ENCODE measurements around the gene ZNF710. TPM values are rescaled to one million over a fixed set of nuclear protein-coding genes. Genes with fewer than 3 reads are reported as not detected.

The ZNF710 gene
- total RNA-seq, 4 donors from 2014 or later, result 27.3 to 43.4 (median 35.6) TPM

- no peak for DNase-seq
- TF ChIP-seq POLR2A (IDR thresholded peaks at IDR 0.05), result no peak
- no peak for TF ChIP-seq EP300 (IDR thresholded peaks at IDR 0.05; ENCODE audit: low read depth)
- no peak for TF ChIP-seq POLR2AphosphoS5 (IDR thresholded peaks at IDR 0.05)
- TF ChIP-seq CTCF (IDR thresholded peaks at IDR 0.05), result no peak
- in situ Hi-C loops (cut with MboI; ENCODE audit: low pct_ligation_motif_present in 1 of 4, low pct_unique_long_range_greater_than_20kb in 1 of 4, low sequenced_read_pairs in 3 of 4), result no loop called here
- Histone ChIP-seq H3K4me3 (no peak overlapping the region), H3K4me1 (peaks cover 0 to 15% (median 2%) of the 10 kb centered on the region in 4 donors), H3K9me3 (no peaks in the 10 kb centered on the region), H3K27ac (no peak overlapping the region), H3K36me3 (no peaks in the 10 kb centered on the region), H3K27me3 (no peaks in the 10 kb centered on the region)
- WGBS, 2 donors (ENCODE audit: low coverage in 1 of 2), result 92% methylated on average over 11 of the region's 11 CpGs; no CpG with 5 or more reads in 1 of the 2 donors
- intact Hi-C loops (cut with DNase I; ENCODE audit: low total_unique reads), result no loop called here
Observed at GRCh38 chr15:89963301-89964231, 37.6 kb upstream of the ZNF710 start.

- TF ChIP-seq POLR2AphosphoS5 (IDR thresholded peaks at IDR 0.05) (no peak), CTCF (IDR thresholded peaks at IDR 0.05) (no peak), EP300 (IDR thresholded peaks at IDR 0.05; ENCODE audit: low read depth) (no peak), POLR2A (IDR thresholded peaks at IDR 0.05) (no peak)
- no peak overlapping the region for H3K27ac ChIP-seq
- intact Hi-C loops (cut with DNase I; ENCODE audit: low total_unique reads) (no loop called here), in situ Hi-C loops (cut with MboI; ENCODE audit: low pct_ligation_motif_present in 1 of 4, low pct_unique_long_range_greater_than_20kb in 1 of 4, low sequenced_read_pairs in 3 of 4) (no loop called here)
- no peak for DNase-seq
- no peaks in the 10 kb centered on the region for H3K27me3 ChIP-seq
- H3K9me3 ChIP-seq, result no peaks in the 10 kb centered on the region
- H3K4me3 ChIP-seq, result no peak overlapping the region
- WGBS, 2 donors (ENCODE audit: low coverage in 1 of 2), result 45 to 67% methylated on average over 3 of the region's 3 CpGs
- peaks cover 0 to 15% (median 0%) of the 10 kb centered on the region in 4 donors for H3K4me1 ChIP-seq
- no peaks in the 10 kb centered on the region for H3K36me3 ChIP-seq
Observed at GRCh38 chr15:89964232-89964954, 36.7 kb upstream of the ZNF710 start.

GRCh38 chr15:89967881-89968280 is 33.2 kb upstream of the ZNF710 start:
- in situ Hi-C loops (cut with MboI; ENCODE audit: low pct_ligation_motif_present in 1 of 4, low pct_unique_long_range_greater_than_20kb in 1 of 4, low sequenced_read_pairs in 3 of 4) (no loop called here), intact Hi-C loops (cut with DNase I; ENCODE audit: low total_unique reads) (no loop called here)
- Histone ChIP-seq H3K4me3 (no peak overlapping the region), H3K27ac (no peak overlapping the region), H3K36me3 (no peaks in the 10 kb centered on the region), H3K27me3 (no peaks in the 10 kb centered on the region), H3K4me1 (peaks cover 0 to 19% (median 3%) of the 10 kb centered on the region in 4 donors), H3K9me3 (no peaks in the 10 kb centered on the region)
- DNase-seq, result no peak
- no peak for TF ChIP-seq EP300 (IDR thresholded peaks at IDR 0.05; ENCODE audit: low read depth)
- TF ChIP-seq POLR2A (IDR thresholded peaks at IDR 0.05), result no peak
- no peak for TF ChIP-seq CTCF (IDR thresholded peaks at IDR 0.05)
- WGBS, 2 donors (ENCODE audit: low coverage in 1 of 2), result 67 to 95% methylated on average over 1 to 4 of the region's 4 CpGs

GRCh38 chr15:89971592-89971997 is 29.5 kb upstream of the ZNF710 start:
- intact Hi-C loops (cut with DNase I; ENCODE audit: low total_unique reads), result no loop called here
- DNase-seq, result peak; percentile 73
- in situ Hi-C loops (cut with MboI; ENCODE audit: low pct_ligation_motif_present in 1 of 4, low pct_unique_long_range_greater_than_20kb in 1 of 4, low sequenced_read_pairs in 3 of 4), result no loop called here
- TF ChIP-seq POLR2A (IDR thresholded peaks at IDR 0.05) (no peak), CTCF (IDR thresholded peaks at IDR 0.05) (peak; percentile 49 to 71 (median 60)), EP300 (IDR thresholded peaks at IDR 0.05; ENCODE audit: low read depth) (no peak)
- no peaks in the 10 kb centered on the region for H3K27me3 ChIP-seq
- no peak overlapping the region for H3K27ac ChIP-seq
- H3K4me1 ChIP-seq, result peaks cover 0 to 12% (median 3%) of the 10 kb centered on the region in 4 donors
- no peaks in the 10 kb centered on the region for H3K9me3 ChIP-seq
- no peaks in the 10 kb centered on the region for H3K36me3 ChIP-seq
- H3K4me3 ChIP-seq, result no peak overlapping the region
- 14 to 33% methylated on average over 1 to 4 of the region's 4 CpGs for WGBS, 2 donors (ENCODE audit: low coverage in 1 of 2)
